Stimulated activated CD8-positive, alpha-beta memory T cell treated with anti-CD3 and anti-CD28 coated beads, Interleukin-12 subunit alpha, Interleukin-12 subunit beta, amount 100 ng/mL, for 24 hours (primary cell): Measurements from ENCODE around the gene GLDN.

Source experiments
- DNase-seq: peaks from one replicate; pipeline ENCODE4 v3.0.0-alpha.2; 2020; ENCODE audit errors: extremely low read depth

The GLDN gene

DNA sequence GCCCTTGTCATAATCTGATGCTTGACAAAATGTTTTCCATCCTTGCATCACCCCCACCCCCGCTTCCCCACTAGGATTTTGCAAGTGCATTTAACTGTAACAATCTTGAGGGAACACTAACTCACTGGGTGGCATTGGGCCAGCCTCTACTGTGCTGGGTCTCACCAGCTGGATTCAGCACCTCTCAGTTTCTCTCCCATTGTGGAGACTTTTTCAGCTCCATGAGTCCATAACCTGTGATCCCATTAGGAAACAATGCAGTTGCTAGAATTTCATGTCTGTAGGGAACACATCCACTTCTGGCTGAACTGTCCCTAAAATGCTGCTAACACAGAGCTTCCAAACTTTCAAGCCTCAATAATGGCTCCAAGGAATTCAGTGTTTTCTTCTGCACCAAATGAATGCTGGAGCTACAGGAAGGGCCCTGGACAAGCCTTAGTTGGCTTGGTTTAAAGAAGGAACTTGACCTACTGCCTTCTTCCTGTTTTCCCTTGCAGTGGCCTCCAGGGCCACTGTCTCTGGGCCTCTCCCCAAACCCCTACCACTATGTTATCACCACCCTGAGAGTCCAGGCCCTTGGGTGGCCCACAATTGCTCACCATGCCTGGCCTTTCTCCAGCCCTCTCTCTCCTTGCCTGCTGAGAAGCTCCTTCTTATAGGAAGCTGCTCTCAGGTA, 18.7 kb upstream of the GLDN start:
- no peak for DNase-seq

DNA sequence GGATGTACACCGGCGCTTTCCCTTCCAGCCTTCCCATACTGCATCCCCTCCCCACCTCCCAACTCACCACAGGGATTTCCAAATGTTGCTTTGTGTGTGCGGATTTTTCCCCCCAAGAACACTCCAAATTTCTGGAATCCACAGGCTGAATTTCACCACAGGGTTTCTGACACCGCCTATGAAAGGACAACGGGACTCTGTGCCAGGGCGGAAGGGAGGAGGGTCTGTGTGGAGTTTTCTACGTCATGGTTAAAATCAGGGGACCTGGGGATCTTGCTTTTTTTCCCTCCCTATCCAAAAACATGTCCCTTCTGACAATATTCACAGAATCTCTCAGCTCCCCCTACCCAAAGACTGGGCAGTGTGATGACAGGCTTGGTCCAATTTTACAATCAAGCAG, 17.7 kb upstream of the GLDN start:
- no peak for DNase-seq

DNA sequence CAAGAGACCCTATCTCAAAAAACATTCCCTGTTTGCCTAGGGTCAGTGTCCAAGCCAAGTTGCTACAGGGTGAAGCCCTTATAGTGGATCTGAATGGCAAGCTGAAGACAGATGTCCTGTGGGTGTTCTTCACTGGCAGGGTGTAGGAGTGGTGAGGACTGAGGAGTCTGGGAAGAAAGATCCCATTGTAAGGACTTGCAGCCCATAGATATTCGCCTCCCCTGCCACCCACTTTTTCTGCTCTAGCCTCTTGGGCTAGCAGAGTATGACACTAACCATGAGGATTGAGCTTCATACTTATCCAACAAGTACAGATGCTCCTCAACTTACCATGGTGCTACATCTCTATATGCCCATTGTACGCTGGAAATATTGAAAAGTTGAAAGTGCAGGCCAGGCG, 16.3 kb upstream of the GLDN start:
- no peak for DNase-seq

DNA sequence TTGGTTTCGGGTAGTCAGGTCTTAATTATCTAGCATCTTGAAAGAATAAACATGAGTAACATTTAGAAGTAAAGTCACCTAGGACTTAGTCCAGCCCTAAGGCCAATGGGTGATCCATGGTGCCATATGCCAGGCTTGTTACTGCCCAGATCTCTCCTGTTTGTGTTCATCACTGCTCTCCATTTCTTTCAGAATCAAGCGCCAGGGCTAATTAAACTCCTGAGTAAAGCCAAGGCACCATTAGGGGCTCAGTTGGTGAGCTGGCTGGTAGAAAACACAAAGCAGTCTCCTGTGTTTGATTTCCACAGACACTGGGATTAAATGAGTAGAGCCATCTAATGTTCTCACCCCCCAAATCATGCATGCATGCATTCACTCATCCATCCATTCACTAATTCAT, 14.4 kb upstream of the GLDN start:
- DNase-seq = no peak

DNA sequence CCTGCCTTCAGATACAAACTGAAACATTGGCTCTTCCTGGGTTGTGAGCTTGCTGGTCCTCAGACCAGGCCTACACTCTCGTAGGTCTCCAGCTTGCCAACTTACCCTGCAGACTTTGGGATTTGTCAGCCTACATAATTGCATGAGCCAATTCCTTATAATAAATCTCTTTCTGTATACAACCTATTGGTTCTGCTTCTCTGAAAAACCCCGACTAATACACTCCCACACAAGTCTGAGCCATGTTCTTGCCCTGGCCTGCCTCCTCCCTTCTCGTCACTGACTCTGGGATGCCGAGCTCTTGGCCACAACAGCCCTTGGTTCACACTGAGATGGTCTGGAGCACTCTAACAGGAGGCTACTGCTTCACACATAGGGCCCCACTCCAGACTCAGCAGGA, 12.5 kb upstream of the GLDN start:
- no peak for DNase-seq

DNA sequence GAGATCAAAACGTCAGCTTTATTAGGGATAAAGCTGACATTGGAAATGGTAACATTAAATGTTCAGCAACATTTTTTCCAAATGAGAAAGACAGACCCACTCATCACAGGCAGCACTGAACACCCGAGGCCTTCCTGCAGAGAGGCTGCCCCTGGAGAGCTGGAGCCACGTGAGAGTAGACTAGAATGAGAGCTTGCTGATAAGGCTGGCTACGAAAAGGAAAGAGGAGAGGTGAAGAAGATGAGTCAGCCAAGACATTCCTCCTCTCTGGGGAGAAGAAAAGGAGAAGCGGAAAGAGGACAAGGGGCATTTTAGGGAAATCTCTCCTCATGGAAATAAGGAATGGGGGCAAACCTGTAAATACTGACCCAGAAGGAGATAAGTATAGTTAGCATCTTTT, 10.3 kb upstream of the GLDN start:
- DNase-seq = no peak

DNA sequence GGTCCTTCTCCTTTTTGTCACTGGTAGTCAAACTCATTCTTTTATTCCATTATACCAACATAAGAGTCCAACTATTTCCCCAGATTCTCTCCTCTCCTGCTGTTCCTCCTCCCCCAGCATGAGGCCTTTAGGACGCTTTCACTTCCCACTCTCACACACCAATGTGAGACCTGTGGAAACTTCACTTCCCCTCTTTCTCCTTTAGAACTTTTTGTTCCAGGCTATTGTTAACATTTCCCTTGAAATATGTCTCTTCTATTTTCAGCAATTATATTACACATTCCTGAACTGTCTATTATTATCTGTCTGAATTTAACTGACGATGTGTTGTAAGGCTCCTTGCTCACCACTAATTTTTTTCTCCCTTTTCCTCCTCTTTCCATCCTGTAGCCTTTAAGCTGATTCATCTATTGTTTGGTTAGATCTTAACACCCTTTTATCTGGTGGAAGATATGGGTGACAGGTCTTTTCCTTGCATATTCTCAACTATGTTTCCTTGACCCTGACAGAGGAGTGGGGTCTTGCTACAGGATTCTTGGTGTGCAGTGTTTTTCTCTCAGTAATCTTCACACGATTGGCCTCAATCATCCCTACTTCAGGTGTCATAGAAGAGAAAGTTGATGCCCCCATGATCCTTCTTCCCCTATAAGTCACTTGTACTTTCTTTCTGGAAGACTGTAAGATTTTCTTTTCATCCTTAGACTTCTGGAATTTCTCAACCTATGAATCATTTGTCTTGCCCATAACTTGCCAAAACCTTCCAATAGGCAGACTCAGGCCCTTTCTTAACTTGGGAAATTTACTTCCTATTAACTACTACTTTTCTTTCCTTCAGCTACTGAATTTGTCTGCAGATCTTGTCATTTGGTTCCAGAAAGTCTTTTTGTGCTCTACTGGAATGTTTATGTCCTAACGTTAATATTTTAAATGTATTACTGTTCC, 9.0 kb upstream of the GLDN start:
- DNase-seq = no peak

DNA sequence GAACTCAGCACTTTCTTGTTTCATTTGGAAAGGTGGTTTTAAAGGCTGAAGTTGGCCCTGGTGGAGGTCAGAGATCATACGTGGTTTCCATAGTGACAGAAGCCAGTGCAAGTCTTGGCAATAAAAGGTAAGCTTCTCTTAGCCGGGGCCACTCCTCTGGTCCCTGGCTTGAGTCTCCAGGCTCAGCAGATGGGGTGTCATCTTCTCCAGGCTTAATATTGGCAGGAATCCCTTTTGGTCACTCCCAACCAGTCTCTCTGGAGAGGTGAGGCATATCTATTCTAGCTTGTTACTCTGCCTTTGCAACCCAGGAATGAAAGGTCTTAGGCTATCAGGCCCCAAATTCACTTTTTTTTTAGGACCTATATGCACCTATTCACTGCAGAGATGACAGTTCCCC, 7.9 kb upstream of the GLDN start:
- no peak for DNase-seq

DNA sequence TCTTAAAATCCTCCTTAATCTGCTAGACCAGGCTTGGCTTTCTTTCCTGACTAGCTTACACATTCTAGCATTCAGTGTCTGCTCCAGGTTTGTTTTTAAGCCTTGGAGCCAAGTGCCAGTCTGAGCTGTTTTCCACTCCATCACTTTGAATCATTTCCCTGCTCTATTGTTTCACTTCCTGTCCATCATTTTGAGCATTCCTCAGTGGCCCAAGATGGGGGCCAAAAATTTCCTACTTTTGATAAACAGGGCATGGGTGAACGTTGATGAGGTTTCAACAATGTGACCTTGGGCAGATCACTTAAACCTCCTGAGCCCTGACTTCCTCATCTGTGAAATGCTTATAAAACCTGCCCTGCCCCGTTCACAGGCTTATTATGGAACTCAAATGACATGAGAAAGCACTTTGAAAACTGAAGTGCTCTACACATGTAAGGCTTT, 7.4 kb upstream of the GLDN start:
- no peak for DNase-seq

DNA sequence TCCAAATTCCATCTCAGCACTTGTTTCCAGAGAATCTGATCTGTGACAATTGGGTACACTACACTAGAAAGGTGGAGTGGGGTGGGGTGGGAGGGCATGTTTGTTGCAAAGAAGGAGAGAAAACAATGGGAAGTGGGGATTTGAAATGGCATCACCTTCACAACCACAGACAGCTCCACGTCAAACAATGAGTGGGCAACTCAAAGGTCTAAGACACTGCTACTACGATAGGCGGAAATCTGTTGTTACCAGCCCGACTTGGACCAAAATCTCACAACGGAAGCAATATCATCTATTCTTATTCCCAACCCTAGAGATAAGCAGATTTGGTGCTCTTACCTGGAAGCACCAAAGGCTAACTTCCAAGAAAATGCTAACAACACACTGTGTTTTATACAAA, 6.4 kb upstream of the GLDN start:
- DNase-seq = no peak

DNA sequence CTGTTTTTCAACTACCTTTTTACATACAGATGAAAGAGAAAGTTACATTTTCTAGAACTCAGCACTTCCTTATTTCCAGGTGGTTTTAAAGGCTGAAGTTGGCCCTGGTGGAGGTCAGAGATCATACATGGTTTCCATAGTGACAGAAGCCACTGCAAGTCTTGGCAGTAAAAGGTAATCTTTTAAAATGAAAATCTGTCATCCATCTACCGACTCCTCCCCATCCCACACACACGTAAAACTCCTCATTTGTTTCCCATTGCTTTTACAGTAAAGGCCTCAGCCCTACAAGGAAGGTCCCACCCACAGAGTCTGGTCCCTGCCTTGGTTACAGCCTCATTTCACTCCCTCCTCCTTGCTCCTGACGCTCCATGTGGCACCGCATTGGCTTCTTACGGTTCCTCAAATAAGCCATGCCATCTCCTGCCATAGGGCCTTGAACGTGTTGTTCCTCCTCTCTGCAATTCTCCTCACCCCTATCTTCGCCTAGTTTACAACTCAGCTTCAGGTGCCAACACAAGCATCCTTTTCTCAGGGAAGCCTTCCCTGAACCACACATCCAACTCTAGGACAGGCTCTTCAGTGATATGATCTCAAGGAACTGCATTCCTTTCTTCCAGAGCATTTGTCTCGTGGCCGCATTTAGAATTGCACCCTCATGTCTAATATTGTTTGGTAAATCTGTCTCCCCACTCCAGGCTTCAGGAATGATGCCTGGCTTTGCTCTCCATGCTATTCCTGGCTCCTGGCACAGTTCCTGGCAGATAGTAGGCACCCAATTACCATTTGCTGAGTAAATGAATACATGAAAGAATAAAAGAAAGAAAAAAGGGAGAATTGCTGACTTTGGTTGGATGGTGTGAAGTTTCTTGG, 5.7 kb upstream of the GLDN start:
- DNase-seq = no peak

DNA sequence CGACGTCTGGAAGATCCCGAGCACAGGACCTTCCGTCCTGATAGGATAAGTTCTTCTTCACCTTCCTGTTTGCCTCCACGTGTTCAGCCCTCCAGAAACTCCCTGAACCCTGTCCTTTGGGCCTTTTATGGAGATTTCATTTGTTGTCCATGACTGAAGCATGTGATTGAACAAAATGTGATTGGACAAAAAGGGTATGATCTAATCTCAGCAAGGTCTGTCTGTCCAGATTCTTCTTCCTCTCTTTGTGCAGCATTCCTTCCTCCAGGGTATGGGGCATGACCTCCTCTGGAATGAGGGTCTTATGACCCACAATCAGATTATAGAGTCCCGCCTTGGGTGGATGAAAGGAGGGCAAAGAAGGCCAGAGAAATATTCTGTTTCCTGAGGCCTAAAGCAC, 3.0 kb upstream of the GLDN start, which contains the start of gene CYP19A1:
Gene CYP19A1, minus strand, starts transcription at position 101 of the 400 bp plus-strand sequence. CDS start 95,684 bp downstream, outside the sequence.
- no peak for DNase-seq

DNA sequence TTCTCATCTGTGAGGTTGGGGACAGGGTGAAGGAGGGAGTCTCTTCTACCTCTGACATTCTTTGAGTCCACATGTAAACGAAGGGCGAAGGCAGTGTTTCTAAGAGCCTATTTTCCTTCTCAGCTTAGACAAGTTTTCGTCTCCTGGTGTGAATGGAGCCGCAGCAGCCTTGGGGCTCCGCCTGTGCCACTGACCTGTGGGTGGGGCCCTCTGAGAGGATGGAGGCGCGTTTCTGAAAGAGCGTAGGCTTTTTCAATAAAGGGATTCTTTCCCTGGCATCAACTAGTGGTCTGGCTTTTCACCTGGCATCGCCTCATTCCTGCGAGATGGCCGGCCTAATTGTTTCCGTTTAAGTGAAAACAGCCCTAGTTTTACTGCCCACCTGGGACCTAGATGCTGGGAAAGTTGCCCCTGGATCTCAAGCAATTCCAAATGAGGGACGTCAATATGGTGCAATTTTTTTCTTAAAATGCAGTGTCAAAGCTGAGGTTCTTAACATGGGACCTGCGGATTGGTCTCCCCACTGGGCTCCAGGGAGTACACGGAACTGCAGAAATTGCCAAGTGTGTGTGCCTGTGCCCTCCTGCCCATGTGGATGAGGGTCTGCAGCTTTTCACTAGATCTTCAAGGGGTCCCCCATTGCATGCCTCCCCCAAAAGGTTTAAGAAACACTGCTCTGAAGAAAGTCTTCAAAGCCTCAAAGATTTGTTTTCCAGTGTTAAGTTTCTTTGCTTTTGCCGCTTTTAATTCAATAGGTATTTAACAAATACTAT, 958 bp downstream of the GLDN start:
- DNase-seq = no peak

DNA sequence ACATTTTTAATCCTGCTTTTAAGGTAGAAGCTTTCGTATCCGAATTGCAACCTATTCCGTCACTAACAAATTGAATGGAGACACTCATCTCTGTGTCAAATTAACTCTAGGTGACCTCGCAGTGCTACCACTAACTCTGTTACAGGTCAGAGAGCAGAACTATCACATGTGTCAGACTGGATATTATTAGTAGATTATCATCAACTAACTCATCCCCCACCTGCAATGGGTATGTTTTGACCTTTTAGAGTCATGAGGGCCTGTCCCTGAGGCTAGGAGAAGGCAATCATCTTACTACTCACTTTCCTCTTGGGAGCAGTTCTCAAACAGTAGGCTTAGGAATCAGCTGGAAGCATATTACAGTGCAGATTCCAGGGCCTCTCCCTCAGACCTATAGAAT, 2.0 kb downstream of the GLDN start:
- DNase-seq = no peak

DNA sequence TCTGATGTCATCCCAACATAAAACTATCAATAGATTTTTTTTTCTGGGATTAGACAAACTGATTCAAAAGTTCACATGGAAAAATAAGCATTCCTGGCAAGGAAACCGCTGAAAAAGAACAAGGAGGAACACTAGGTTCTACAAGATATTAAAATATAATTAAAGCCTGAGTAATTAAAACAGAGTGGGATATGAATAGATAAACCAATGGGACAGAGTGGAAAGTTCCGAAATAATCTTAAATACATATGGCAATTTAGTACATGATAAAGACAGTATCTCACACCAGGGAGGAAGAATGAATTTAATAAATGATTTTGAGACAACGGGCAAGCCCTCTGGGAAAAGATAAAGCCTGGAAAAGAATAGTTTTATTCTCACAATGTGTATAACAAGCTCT, 4.7 kb downstream of the GLDN start:
- DNase-seq = no peak

DNA sequence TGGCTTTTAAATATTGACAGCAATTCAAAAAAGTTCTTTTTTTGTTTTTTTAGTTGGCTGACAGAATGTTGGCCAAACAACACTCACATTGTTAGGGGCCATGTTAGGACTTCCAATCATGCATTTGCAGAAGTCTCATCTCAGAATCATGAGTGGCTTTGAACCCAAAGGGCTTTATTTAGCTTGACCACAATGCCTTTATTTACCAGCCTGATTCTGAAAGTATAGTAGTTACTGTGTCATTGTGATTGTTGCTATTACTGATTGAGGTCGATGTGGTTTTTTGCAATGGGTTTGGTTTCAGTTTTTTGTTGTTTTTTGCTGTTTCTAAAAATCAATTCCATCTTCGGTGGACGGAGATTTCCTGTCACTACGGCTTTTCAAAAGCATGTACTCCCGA, 7.2 kb downstream of the GLDN start:
- DNase-seq = no peak

DNA sequence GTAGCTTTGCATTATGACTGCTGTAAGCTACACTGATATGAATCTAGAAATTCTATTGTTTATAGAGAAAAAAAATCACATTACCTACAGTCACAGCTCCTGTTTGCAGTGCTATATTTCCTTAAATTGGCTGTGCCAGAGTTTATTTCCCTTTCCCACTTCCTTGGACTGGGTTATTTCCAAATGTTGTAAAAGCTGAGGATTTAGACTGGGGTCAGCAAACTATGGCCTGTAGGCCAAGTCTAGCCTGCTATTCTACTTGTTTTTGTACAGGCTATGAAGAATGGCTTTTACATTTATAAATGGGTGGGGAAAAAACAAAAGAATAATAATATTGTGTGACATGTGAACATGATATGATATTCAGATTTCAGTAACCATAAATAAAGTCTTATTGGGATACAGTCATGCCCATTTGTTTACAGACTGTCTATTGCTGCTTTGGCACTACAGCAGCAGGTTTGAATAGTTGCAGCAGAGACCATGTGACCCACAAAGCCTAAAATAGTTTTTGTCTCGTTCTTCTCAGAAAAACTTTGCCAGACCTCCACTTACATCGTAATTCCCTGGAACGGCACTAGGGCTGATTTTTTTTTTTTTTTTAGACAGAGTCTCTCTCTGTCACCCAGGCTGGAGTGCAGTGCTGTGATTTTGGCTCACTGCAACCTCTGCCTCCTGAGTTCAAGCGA, 7.8 kb downstream of the GLDN start:
- no peak for DNase-seq

DNA sequence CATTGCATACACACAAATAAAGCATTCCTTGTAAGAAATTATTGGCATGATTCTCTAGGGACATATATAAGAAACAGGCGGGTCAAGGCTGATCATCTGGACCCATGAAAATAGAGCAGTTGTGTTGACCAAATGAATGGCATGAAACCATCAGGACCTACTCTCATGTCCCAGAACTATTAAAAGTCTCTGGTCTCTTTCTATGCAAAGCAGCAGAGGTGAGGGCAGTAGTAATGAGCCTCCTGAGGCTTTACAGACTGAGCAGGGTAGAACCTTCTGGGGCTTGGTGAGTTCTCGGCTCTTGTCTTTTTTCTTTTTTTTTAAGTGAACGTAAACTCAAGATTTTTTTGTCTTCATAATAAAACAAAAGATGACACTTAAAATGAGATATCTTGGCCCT, 9.3 kb downstream of the GLDN start:
- DNase-seq = no peak

DNA sequence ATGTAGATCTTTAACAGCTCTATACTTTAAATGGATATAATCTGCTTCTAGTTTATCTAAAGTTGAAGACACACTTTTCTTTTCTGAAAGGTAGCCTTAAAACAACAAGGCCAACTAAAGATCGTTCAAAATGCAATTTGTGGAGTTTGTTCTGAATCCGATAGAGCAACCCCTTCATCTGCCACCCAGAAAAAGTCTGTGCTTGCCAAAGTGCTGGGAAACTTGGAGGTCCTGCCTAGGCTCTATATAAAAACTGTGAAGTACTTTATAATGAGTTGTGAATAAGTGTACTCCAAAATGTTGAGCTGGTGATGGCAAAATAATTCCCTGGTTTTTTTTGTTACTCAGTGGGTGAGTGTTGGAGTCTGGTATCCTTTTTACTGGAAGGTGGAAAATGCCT, 12.5 kb downstream of the GLDN start:
- no peak for DNase-seq

DNA sequence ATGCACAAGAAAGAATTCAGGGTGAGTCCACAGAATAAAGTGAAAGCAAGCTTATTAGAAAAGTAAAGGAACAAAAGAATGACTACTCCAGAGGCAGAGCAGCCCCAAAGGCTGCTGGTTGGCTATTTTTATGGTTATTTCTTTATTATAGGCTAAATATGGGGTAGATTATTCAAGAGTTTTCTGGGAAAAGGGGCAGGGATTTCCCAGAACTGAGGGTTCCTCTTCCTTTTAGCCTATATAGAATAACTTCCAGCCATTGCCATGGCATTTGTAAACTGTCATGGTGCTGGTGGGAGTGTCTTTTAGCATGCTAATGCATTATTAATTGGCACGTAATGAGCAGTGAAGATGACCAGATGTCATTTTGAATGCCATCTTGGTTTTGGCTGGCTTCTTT, 13.6 kb downstream of the GLDN start:
- DNase-seq = no peak

DNA sequence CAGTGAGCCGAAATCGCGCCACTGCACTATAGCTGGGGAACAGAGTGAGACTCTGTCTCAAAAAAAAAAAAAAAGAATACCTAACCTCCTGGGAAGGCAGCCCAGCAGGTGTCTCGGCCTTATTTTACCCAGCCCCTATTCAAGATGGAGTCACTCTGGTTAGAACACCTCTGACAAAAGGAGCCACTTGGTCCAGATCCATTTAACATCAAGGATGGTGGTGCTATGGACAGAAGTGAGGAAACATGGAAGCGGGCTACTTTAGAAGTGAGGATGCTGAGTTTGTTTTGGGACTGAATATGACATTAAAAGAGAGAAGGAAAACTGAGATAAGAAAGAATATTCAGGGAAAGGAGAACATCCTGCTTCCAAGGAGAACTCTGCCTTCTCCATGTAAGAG, 14.7 kb downstream of the GLDN start:
- no peak for DNase-seq
